NCI-H1417 (cell line): ENCODE measurements around the gene LILRA6.
"Not testable (repeated sequence)": the region's sequence is repeated elsewhere in the genome, so short reads cannot be mapped to it uniquely, and the experiment has no call there.

ENCODE experiments used
- DNase-seq, 3 experiments: peaks; one replicate each; lab custom pipeline; 2025; lab: John Stamatoyannopoulos, UW

Gene LILRA6

DNA sequence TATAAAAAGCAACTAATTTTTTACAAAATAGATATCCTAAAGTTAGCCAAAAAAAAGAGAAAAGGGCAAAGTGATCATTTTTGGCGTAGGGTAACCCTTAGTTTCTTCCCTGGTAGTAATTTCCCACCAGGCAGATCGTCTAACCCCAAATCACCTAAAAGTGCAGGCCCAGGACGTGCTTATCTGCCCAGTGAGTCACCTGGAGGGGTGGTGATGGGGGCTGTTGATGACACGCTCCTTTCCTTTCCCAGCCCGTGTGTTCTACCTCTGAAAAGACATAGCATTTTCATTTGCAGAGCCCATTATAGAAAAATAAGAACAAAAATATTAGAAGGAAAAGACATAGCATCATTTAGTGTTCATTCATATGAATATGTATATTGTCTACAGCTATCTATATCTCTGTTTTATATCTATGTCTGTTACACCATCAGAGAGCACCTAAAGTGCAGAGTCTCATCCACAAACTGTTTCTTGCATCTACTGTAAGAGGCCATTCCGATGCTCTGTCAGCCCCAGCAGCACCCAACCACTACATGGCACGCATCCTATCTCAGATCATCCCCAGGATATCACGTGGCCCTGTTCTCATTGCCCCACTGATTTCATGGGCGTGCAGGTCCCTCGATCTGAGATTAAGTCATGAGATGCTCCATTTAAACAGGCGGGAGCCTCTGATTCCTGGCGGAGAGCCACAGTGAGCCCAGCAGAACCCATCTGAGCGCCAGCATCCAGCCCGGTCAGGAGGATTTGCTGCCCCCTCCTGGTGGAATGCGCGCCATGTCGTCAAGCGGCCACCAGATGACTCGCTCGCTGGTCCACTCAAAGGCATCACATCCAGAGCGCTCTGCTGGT lies 11.3 kb downstream of the LILRA6 start:
- peak; percentile 65 to 93 (median 81) for DNase-seq

DNA sequence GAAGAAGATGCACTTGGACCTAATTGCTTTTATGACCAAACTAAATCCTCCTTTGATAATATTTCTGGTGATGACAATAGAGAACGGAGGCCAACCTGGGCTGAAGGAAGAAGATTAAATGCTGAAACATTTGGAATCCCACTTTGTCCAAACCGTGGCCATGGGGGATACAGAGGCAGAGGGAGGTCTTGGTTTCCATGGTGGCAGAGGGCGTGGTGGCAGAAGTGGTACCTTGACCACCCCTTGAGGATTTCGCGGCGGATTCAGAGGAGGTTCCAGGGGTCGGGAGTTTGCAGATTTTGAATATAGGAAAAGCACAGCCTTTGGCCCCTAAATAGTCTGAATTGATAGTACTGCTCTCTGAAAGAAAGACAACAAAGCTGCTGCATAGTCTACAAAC lies 12.6 kb downstream of the LILRA6 start:
- no peak for DNase-seq

DNA sequence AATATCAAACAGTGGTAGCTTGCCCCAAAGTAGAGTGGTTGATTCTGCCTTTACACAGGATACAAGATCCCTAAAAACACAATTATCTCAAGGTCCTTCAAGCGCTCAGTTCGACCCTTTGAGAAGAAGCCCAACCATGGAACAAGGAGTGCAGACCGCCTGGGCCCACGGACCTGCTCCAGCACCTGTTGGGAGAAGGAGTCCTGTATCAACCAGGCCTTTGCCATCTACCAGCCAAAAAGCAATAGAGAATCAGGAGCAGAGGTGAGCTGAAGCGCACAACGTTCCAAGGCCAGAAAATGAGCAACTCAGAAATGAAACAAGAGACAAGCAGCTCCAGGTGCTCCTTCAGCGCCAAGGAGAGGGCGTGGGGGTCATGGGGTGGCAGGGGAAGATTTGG lies 13.4 kb downstream of the LILRA6 start:
- DNase-seq, result no peak

DNA sequence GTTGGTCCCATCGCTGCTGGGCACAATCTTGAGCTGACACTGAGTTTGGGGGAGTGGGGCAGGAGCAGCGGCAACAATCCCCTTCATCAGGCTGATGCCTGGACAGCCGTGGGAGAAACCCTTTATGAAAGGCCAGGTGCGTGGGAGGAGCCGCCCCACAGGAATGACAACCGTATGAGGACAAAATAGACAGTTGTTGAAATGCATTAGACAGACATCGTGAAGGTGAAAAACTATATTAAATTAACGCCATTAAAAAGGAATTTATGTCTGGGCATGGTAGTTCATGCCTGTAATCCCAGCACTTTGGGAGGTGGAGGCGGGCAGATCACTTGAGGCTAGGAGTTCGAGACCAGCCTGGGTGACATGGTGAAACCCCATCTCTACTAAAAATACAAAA lies 18.0 kb downstream of the LILRA6 start:
- DNase-seq, result not testable (repeated sequence)

DNA sequence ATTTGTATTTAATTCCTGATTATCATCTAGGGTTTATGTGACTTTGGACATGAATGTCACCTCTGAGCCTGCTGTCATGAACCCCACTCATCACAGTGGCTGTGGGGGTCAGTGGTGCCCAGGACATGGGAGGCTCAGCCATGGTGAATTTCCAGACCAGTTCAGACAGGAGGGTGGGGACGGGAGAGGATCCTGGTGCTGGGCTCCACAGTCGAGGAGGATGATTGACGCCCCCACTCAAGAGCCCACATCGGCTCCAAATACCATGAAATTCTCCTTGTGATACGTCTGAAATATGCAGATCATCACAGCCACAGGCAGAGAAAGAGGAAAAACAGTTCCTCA lies 18.7 kb downstream of the LILRA6 start:
- DNase-seq, result not testable (repeated sequence)

DNA sequence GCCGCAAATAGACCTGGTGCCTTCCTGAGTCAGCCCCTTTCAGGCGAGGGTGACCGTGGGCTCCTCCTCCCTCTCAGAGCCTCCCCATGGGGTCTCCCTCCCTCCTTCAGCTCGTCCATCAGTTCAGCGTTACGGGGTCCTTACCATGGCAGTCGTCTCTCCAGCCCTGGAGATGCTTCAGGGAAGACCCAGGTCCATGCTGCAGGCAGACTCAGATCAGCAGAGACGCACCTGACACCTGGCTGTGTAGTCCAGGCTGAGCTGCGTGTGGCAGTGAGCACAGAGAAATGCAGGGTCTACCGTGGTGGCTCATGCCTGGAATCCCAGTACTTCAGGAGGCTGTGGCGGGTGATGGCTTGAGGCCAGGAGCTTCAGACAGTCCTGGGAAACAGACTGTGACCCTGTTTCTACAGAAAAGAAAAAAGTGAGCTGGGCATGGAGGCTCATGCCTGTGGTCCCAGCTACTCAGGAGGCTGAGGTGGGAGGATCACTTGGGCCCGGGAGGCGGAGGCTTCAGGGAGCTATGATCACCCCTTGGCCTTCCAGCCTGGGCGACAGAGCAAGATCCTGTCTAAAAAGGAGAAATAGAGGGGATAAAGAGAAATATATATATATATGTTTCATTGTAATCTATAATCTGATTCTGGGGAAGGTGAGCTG lies 19.2 kb downstream of the LILRA6 start:
- not testable (repeated sequence) for DNase-seq

DNA sequence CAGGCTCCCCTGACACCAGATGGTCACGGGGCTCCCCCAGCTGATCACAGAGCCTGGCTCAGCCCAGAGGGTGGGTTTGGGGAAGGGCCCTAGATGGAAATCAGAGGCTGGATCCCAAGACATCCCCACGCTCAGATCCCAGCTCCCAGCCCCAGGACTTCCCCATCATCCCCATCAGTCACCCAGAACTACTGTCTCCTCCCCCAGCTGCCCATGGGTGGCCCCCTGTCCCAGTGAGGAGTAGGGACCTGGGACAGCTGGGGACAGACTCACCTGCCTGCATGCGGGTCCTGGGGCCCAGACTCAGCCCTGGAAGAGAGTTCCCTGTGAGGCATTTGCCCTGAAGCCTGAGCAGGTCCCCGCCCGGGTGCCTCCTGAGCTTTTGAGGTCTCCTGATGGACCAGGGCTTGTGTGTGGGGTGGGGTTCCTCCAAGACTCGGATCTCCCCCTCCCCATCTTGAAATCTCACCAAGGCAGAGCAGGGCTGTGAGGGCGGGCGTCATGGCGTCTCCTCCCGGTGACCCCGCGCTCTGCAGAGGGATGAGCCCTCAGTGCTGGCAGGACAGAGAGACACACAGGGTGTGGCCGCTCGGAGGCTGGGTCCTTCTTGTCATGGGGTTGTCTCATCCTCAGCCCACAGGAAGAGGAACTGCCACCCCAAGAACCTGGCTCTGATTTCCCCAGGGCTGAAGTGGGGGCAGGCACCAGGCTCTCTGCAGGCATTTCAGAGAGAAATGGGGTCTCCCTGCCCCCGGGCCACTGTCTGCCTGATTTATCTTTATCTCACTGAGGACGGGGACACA lies 19.9 kb downstream of the LILRA6 start, which contains the start of gene LILRB3:
Gene LILRB3 (minus strand): TSS at position 534 of the 803 bp plus-strand sequence. CDS start 31 bp downstream, at position 503.
- DNase-seq, result not testable (repeated sequence)

DNA sequence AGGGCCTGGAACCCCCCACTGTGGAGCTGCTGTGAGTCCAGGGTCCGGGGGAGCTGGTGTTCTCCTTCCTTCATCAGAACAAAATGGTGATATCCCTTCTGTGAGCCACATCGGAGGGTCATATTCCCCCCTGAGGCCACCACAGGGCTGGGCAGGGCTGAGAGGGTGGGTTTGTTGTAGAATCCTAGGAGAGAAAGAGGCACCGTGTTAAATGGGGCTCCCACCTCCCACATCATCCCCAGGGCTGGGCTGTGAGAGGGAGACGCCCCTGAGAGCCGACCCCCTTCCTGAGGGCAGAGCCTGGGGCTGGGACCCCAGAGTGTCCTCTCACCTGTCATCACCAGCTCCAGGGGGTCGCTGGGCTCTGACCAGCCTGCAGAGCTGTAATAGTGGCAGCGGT lies 20.6 kb downstream of the LILRA6 start:
- not testable (repeated sequence) for DNase-seq

DNA sequence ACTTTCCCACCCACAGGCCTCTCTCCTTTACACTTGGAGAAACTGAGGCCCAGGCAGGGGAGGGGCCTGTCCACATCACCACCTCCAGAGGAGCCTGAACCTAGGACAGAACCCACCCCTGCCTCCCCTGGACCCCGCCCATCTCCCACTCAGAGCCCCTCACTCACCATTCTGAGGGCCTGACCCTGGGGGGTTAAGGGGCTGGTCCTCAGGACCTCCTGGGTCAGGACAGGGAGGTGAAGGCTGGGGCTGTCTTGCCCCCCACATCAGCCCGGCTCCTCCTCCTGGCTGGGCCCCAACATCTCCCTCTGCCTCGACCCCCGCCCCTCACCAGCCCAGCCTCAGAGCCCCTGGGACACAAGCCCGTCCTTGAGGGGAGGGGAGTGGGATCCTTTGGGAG lies 22.9 kb downstream of the LILRA6 start:
- not testable (repeated sequence) for DNase-seq

DNA sequence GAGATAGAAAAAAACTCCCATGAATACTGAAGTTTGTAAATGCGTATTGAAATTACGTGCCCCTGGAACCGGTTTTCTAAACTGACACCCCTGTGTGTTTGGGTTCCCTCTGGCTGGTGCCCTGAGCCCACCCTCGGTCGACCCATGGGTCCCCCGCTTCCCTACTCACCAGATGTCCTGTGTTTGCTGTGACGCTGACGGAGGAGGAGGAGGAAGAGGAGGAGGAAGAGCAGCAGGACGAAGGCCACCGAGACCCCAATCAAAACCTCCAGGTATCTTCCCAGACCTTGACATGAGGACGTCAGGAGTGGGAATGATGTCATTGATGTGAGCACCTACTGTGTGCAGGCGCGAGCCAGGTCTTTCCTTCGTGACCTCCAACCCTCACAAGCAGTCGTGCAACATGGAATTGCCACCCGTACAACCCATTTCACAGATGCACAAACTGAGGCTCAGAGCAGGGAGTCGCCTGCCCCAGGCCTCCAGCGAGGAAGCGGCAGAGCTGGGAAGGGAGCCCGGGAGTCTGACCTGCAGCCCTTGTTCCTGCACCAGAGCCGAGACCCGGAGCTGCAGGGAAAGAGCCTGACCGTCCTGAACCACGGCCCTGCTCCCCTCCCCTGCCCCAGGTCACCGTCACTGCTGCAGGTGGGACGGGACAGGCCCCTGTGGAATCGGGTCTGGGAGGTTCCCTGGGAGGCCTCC lies 23.5 kb downstream of the LILRA6 start:
- DNase-seq, result no peak

DNA sequence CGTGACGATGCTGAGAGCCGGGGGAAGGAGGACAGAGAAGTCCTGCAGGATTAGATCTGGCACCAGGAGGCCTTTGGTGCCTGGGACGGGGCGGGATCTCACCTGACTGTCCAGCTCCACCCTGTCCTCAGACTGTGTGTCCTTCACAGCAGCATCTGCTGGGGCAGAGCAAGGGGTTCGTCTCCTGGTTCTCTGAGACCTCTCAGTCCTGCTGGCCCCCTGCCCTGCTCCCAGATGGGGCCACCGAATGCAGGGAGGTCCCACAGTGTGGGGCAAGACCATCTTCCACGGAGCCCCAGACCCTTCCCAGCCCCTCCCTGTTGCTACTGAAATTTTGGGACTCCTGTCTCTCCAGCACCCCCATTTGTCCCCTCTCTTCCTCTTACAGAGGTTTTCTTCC lies 24.3 kb downstream of the LILRA6 start:
- no peak for DNase-seq

DNA sequence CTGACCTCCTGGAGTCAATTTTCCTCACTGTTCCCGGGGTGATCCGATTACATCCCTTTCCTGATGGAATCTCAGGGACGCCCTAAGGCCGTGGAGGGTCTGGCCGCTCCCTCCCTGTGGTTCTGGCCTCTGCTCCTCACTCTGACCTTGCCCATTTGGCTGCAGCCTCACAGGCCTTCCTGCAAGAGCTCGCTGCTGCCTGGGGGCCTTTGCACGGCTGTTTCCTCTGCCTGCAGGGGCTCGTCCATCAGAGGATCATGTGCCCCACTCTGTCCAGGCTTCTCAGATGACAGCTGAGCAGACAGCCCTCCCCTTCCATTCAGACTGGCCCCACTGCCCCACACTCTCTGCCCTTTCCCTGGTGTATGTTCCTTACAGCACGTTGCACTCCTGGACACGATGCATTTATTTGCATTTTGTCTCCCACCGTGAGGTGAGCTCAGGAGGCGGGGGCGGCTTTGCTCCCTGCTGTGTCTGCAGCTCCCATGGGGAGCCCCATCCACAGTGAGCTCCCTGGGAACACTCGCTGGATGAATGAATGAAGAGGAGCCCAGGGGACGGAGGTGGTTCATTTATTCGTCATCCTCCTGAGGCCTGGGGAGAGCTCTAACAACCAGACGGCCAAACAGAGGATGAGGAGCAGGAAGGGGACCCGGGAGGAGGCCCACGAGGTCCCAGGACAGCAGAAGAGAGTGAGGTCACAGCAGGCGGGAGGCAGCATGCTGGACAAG lies 24.9 kb downstream of the LILRA6 start:
- not testable (repeated sequence) for DNase-seq

DNA sequence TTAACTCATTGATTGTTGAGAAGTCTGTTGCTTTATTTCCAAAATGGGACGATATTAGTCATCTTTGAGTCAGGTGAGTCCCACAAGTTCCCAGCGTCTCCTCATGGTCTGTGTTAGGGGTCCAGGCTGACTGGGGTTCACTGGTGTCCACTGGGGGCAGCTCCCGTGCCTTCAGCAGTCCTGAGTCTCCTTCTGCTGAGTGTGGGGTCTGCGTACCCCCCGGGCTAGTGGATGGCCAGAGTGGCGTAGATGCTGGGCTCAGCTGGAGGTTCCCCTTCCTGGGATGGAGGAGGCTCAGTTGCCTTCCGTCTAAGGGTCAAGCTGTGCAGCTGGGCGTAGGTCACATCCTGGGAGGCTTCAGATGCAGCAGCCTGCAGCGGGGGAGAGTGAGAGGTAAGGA lies 25.7 kb downstream of the LILRA6 start:
- DNase-seq, result no peak

DNA sequence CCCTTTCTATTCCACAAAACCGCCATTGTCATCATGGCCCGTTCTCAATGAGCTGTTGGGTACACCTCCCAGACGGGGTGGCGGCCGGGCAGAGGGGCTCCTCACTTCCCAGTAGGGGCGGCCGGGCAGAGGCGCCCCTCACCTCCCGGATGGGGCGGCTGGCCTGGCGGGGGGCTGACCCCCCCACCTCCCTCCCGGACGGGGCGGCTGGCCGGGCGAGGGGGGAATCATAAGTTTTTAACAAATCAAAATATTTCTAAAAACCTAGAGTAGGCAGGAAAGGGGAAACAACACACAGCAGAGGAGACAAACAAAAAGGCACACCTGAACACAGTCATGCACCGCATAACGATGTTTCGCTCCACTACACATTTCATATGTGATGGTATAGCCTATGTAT lies 27.9 kb downstream of the LILRA6 start:
- DNase-seq, result peak in 1 of 3 experiments; percentile 16

DNA sequence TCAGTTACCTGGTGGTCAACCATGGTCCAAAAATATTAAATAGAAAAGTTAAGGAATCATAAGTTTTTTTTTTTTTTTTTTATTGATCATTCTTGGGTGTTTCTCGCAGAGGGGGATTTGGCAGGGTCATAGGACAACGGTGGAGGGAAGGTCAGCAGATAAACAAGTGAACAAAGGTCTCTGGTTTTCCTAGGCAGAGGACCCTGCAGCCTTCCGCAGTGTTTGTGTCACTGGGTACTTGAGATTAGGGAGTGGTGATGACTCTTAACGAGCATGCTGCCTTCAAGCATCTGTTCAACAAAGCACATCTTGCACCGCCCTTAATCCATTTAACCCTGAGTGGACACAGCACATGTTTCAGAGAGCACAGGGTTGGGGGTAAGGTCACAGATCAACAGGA lies 28.4 kb downstream of the LILRA6 start:
- DNase-seq, result not testable (repeated sequence)

DNA sequence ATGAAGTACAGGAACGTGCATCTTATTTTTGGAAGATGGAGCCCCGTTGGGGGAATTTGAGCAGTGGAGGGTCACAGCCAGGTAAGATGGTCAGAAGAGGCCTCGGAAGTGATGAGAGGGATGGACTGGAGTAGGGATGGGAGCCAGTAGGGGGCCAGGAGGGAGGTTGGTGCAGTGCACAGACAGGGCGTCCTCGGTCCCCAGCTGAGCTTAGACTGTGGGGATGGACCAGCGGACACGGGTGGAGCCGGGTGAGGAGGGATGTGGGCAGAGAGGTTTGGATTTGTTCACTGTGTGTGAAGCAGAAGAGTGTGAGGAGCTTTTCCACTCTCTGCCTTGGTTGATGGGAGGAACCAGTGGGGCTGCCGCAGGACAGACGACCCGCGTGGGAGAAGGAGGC lies 31.4 kb downstream of the LILRA6 start:
- no peak for DNase-seq

DNA sequence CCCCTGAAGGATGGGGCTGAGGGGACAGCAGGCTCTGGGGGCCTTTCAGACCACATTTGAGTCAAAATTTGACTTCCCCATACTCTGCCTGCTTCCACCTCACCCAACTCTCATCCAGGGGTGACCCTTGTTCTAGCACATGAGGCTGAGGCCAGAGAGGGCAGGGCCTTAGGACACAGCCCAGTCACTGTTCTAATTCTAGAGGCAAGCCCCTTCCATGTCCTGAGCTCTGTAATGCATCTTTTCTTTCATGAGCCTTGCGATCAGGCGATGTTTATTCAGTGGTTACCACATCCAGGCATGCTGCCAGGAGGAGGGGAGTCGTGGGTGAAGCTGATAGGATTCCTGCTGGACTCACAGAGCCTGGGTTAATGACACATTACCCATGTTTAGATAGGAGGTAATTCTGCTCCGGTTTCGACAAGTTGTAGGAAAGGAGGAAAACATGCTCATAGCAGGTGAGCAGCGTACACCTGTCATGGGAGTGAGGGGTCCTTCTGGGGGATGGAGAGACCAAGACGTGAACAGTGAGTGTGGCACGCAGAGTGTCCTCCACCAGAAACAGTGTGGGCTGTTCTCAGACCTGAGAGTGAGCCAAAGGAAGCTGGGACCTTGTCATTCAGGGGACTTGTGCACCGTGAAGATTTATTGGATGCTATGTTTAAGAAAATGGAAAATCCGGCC lies 32.6 kb downstream of the LILRA6 start:
- peak; percentile 71 to 92 (median 91) for DNase-seq

DNA sequence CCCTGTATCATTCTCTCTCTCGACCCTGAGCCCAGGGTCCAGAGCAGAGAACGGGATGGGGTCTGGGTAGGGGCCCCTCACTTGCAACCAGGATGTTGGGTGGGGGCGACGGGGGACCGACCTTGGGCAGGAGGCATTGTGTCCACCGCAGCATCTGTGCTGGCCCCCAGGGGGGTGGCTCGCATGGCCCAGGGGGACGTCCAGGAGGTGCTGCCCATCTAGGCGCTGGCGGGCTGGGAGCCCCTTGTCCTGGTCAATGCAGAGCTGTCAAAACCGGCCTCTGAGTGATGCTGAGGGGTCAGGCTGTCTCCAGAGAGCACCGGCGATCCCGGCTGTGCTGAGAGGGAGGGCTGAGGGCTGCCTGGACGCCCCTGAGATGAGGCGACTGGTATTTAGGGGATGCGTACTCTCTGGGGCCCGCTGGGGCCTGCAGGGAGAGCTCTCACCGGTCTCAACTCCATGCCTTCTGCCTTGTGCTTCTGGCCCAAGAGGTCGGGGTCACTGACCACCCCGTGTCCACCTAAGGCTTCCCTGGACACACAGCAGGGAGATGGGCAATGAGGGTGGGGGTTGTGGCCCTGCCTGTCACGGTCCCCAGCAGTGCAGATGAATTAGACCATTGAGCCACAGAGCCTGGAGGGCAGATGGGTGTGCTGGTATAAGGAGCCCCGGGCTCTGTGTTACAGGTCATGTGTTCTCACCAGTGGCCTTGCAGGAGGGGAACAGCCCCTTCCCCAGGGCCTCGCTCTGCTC lies 33.4 kb downstream of the LILRA6 start:
- DNase-seq, result no peak

DNA sequence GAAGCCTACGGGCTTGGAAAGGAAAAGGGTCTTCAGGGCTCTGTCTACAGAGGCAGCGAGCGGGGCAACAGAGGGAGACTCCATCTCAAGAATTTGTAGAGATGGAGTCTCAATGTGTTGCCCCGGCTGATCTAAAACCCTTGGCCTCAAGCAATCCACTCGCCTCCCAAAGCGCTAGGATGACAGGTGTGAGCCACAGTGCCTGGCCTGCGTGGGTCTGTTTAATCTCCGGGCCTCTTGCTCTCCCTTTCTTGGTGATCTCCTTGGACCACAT lies 33.9 kb downstream of the LILRA6 start:
- DNase-seq, result no peak
